ENCODE results near the gene RASSF1. TPM values are rescaled to one million over a fixed set of nuclear protein-coding genes. Genes with fewer than 3 reads are reported as not detected.
A peak's percentile ranks its signal among the peaks of the same experiment; 100 is the strongest.

Gene RASSF1
- total RNA-seq, 1 experiment from 2014 or later, result 15.8 TPM

DNA sequence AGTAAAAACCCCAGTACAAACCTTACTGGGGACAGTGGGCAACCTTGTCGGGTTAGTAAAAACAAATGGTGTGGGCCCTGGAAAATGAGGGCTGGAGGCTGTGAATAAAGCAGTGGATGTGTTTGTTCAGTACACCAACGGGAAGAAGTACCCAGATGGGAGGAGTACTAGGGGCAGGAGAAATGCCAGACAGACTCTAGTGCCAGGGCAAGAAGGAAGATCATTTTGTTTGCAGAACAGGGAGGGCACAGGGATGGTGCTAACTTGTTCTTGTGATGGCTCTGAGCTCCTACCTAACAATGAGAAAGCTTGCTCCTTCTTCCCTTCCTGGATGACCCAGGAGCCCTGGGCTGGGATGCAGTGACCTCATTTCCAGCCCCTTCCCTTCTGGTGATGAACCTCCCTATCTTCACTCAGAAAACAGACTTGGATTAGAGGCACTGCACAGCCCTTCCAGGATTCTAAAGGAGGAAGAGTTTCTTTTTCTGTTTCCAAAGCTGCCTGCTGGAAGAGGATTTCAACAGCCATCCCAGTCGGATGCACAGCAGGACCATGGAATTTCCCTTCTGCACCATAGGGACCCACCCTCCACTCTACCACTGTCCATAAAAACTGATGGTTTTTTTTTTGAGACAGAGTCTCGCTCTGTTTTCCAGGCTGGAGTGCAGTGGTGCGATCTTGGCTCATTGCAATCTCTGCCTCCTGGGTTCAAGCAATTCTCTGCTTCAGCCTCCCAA, 6.1 kb downstream of the RASSF1 start:
- H3K27ac ChIP-seq (ENCODE audit: insufficient read length, low read depth, low read length), result no peak overlapping the region
- Mint-ChIP-seq H3K9me3 (no peaks in the 10 kb centered on the region; a peak in 1 of 5 replicates), H3K27me3 (ENCODE audit: low read depth) (peaks cover 17% of the 10 kb centered on the region), H3K4me1 (peaks cover 23 to 32% of the 10 kb centered on the region in 2 experiments), H3K27ac (peak overlapping the region in 2 of 3 experiments; percentile 75 to 77; a peak in 2 of 7 replicates), H3K36me3 (ENCODE audit: insufficient read depth in 1 of 3, low read depth in 3 of 3) (peaks cover 11 to 45% (median 43%) of the 10 kb centered on the region in 3 experiments), H3K4me3 (peak overlapping the region in 1 of 2 experiments; percentile 38; a peak in 1 of 5 replicates)
- no CpG with 5 or more reads among the region's 5 CpGs for WGBS (ENCODE audit: extremely low coverage, insufficient read length, low lambda C conversion rate)
- H2BK120ac ChIP-seq (ENCODE audit: low read depth, low read length, poor library complexity, severe bottlenecking), result no peak overlapping the region
- H2BK12ac ChIP-seq (ENCODE audit: insufficient read length, low read depth, low read length), result no peak overlapping the region
- no peak overlapping the region for H3K18ac ChIP-seq (ENCODE audit: insufficient read length, low read depth, low read length)
- no peak overlapping the region for H3K4me2 ChIP-seq (ENCODE audit: insufficient read depth, insufficient read length, low read length)
- H3K9me3 ChIP-seq (ENCODE audit: control insufficient read depth, low read depth, low read length), result no peaks in the 10 kb centered on the region
- no peaks in the 10 kb centered on the region for H4K20me1 ChIP-seq (ENCODE audit: control insufficient read depth, insufficient read depth, insufficient read length)
- TF ChIP-seq, protein P1, sequence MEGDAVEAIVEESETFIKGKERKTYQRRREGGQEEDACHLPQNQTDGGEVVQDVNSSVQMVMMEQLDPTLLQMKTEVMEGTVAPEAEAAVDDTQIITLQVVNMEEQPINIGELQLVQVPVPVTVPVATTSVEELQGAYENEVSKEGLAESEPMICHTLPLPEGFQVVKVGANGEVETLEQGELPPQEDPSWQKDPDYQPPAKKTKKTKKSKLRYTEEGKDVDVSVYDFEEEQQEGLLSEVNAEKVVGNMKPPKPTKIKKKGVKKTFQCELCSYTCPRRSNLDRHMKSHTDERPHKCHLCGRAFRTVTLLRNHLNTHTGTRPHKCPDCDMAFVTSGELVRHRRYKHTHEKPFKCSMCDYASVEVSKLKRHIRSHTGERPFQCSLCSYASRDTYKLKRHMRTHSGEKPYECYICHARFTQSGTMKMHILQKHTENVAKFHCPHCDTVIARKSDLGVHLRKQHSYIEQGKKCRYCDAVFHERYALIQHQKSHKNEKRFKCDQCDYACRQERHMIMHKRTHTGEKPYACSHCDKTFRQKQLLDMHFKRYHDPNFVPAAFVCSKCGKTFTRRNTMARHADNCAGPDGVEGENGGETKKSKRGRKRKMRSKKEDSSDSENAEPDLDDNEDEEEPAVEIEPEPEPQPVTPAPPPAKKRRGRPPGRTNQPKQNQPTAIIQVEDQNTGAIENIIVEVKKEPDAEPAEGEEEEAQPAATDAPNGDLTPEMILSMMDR (conservative IDR thresholded peaks at IDR 0.05), result no peak
- H3K56ac ChIP-seq (ENCODE audit: insufficient read length, low read depth, low read length), result no peak overlapping the region
- no peak overlapping the region for H2AK5ac ChIP-seq (ENCODE audit: insufficient read length, low read length)
- H4K8ac ChIP-seq (replicated peaks; ENCODE audit: insufficient read length, low read depth, low read length), result no peak overlapping the region
- no peak overlapping the region for H4K5ac ChIP-seq (ENCODE audit: insufficient read length, low read depth, low read length)
- H2BK15ac ChIP-seq (ENCODE audit: low read depth, low read length), result no peak overlapping the region
- H3T11ph ChIP-seq (ENCODE audit: low read length), result no peak overlapping the region
- H3K4ac ChIP-seq (ENCODE audit: low read depth, low read length), result no peak overlapping the region
- peaks cover 5% of the 10 kb centered on the region; the same call in 1 of the 2 replicates for H3K79me2 ChIP-seq (ENCODE audit: insufficient read depth, low read length)
- DNase-seq, result no peak
- peaks cover 1% of the 10 kb centered on the region; the same call in 1 of the 2 replicates for H3K27me3 ChIP-seq (ENCODE audit: insufficient read depth, low read length)
- H3K23me2 ChIP-seq (ENCODE audit: insufficient read length, low read depth, low read length, poor library complexity, severe bottlenecking), result peaks cover 17% of the 10 kb centered on the region
- no peak overlapping the region for H2AFZ ChIP-seq (ENCODE audit: low read length)
- no peak overlapping the region for H3K9ac ChIP-seq (ENCODE audit: extremely low read depth, insufficient read length, low read length)
- H3K14ac ChIP-seq (ENCODE audit: insufficient read depth, low read length), result no peak overlapping the region
- H2BK20ac ChIP-seq (ENCODE audit: low read depth, low read length, poor library complexity, severe bottlenecking), result no peak overlapping the region
- H3K79me1 ChIP-seq (ENCODE audit: insufficient read depth, low read depth, low read length, poor library complexity, severe bottlenecking), result no peaks in the 10 kb centered on the region
- H2BK5ac ChIP-seq (ENCODE audit: insufficient read length, low read length), result no peak overlapping the region
- no peak overlapping the region for H4K91ac ChIP-seq (ENCODE audit: insufficient read length, low read depth, low read length)
- H3K4me1 ChIP-seq (ENCODE audit: insufficient read depth, low read length), result no peaks in the 10 kb centered on the region; the same call in 1 of the 2 replicates
- no peak overlapping the region for H3K23ac ChIP-seq (ENCODE audit: insufficient read length, low read depth, low read length)
